ENCODE results near the gene GEMIN5.

The GEMIN5 gene

DNA sequence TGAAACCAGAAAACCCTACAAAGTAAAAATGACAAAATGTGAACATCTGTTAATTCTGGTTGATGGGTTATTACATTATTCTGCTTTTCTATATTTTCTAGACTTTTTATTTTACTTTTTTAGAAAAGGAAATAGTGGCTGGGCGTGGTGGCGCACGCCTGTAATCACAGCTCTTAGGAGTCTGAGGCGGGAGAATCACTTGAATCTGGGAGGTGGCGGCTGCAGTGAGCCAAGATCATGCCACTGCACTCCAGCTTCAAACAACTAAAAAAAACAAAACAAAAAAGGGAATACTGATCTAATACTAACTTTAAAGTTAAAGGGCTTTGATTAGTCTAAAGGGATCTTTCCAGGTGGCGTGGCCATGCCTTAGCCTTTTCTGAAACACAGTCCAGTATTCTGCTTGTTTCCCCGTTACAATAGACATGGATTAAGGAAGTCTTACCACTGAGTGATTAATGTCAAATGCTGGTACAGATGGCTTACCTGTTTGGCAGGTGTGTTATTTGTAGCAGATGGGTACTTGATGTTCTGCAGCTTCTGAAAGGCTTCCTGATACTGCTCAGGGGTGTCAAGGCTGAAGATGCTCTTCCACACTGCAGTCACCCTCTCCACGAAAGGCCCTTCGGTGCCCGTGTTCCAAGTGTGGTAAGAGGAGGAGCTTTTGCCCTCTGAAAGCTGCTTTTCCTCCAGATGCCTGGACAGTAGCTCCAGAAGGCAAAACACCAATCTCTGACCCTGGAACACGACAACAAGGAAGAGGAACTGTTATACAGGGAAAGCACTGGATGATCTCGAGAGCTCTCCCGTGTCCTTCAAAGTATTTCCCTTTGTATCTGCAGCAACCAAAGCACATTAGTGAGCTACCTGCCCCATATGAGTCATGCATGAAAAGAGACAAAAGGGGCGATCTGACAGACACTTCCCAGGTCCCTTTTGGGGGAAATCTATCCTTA lies 42.1 kb downstream of the GEMIN5 start:
- CTCF ChIA-PET = interaction anchor here (0.6 to 0.7 kb wide), 4 partner anchors 17 to 272 kb away, joined by 3 to 7 read pairs (median 4); no protein-coding TSS in a partner anchor
- POLR2A ChIA-PET (ENCODE audit: low non-redundant PET) = no interaction called here

DNA sequence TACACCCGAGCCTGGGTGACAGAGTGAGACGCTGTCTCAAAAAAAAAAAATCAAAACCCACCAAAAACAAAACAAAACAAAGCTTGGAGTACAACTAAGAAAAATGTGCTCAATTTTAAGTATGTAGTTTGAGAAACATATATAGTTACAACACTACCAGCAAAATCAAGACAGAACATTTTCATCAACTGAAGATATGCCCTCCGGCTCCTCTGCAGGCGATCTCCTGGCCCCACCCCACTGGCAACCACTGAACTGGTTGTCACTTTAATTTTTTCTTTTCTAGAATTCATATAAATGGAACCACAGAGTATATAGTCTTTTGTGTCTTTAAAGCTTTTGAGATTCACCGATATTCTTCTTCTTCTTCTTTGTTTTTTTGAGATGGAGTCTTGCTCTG lies 44.6 kb downstream of the GEMIN5 start:
- ChIA-PET POLR2A (ENCODE audit: low non-redundant PET) (no interaction called here), CTCF (interaction anchor here (0.6 to 1.1 kb wide), 2 partner anchors 9 to 168 kb away, joined by 3 to 6 read pairs; no protein-coding TSS in a partner anchor)
- H3K27ac ChIP-seq = no peak overlapping the region
- no peak for DNase-seq (ENCODE audit: low spot score)
- TF ChIP-seq, protein P1, sequence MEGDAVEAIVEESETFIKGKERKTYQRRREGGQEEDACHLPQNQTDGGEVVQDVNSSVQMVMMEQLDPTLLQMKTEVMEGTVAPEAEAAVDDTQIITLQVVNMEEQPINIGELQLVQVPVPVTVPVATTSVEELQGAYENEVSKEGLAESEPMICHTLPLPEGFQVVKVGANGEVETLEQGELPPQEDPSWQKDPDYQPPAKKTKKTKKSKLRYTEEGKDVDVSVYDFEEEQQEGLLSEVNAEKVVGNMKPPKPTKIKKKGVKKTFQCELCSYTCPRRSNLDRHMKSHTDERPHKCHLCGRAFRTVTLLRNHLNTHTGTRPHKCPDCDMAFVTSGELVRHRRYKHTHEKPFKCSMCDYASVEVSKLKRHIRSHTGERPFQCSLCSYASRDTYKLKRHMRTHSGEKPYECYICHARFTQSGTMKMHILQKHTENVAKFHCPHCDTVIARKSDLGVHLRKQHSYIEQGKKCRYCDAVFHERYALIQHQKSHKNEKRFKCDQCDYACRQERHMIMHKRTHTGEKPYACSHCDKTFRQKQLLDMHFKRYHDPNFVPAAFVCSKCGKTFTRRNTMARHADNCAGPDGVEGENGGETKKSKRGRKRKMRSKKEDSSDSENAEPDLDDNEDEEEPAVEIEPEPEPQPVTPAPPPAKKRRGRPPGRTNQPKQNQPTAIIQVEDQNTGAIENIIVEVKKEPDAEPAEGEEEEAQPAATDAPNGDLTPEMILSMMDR (conservative IDR thresholded peaks at IDR 0.05; ENCODE audit: low read depth) = no peak

More for the DNA sequence above, 42.1 kb downstream of the GEMIN5 start:
- DNase-seq (ENCODE audit: low spot score) = no peak
- no peak overlapping the region for H3K27ac ChIP-seq
- TF ChIP-seq, protein P1 (conservative IDR thresholded peaks at IDR 0.05; ENCODE audit: low read depth) = no peak

DNA sequence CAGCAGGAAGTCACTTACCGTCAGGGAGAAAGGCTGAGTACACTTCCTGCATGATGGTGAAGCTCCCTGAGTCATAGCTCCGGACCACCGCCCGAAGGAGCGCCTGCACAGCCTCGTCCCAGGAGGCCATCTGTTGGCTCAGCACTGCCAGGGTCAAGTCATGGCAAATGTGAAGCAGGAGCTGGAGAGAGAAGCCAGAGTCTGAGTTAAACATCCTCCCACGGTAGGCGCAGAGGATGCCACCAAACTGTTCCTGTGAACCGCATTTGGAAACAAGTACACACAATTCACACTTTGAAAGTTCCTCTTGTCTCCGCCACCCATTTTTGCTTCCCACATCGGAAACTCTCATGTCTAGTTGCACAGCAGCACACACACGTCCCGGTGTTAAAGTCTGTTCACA lies 45.6 kb downstream of the GEMIN5 start:
- no peak for DNase-seq (ENCODE audit: low spot score)
- CTCF ChIA-PET = interaction anchor here (0.6 kb wide), 2 partner anchors 24 to 257 kb away, joined by 3 read pairs; no protein-coding TSS in a partner anchor
- POLR2A ChIA-PET (ENCODE audit: low non-redundant PET) = no interaction called here
- TF ChIP-seq, protein P1 (conservative IDR thresholded peaks at IDR 0.05; ENCODE audit: low read depth) = no peak
- no peak overlapping the region for H3K27ac ChIP-seq

DNA sequence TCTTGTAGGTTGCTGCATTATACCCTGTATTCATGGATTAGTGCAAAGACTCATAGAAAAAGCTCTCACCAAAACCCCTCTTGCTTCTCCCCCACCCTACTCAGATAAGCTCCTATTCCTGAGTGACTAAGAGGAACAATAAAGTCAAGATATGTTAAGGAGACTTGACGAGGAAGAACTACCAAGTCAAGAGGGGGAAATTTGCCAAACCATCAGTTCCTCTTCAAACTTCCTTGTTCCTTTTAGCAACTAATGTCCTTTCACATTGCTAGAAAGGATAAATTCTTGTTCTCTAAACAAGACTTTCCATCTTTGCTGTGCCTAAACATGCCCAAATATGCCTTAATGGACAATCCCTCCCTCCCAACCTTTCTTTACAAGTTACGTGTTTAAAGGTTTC lies 52.6 kb downstream of the GEMIN5 start:
- POLR2A ChIA-PET (ENCODE audit: low non-redundant PET) = interaction anchor here (0.6 kb wide), 1 partner anchor 121 kb away, joined by 5 read pairs; no protein-coding TSS in a partner anchor
- CTCF ChIA-PET = interaction anchor here (0.5 kb wide), 1 partner anchor 468 kb away, joined by 3 read pairs; no protein-coding TSS in a partner anchor
- no peak overlapping the region for H3K27ac ChIP-seq
- no peak for DNase-seq (ENCODE audit: low spot score)
- TF ChIP-seq, protein P1 (conservative IDR thresholded peaks at IDR 0.05; ENCODE audit: low read depth) = no peak

DNA sequence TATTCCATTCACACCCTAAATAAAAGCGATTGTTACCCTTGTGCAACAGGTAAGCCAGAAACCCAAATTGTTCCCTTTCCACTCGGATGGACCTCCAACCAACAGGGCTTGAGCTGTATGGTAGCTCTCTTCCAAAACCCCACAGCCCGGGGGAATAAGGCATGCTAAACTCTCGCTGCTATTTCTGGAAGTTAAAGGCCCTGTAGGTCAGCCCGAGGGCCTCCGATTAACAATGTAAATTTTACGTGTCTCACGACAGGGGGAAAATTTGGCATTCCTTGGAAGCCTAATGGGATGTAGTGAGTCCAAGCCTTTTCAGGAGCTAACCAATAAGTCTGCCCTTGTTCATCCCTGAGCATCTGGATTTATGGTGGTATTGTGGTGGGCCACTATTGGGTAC lies 53.6 kb downstream of the GEMIN5 start:
- DNase-seq (ENCODE audit: low spot score) = no peak
- no peak overlapping the region for H3K27ac ChIP-seq
- TF ChIP-seq, protein P1 (conservative IDR thresholded peaks at IDR 0.05; ENCODE audit: low read depth) = no peak
- ChIA-PET CTCF (no interaction called here), POLR2A (ENCODE audit: low non-redundant PET) (no interaction called here)

DNA sequence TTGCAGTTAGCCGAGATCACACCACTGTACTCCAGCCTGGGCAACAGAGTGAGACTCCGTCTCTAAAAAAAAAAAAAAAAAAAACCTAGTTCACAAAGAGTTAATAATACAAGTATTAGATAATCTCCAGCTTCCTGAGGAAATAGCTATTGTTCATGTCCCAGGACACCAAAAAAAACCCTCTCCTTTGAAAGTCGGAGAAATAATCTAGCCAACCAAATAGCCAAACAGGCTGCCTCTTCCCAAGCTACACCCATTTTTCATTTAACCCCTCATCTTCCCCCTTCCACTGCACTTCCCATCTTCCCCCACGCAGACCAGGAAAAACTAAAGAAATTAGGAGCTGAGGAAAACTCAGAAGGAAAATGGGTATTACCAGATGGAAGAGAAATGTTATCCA lies 56.0 kb downstream of the GEMIN5 start:
- TF ChIP-seq, protein P1 (conservative IDR thresholded peaks at IDR 0.05; ENCODE audit: low read depth) = no peak
- DNase-seq (ENCODE audit: low spot score) = no peak
- H3K27ac ChIP-seq = no peak overlapping the region
- CTCF ChIA-PET = interaction anchor here (0.7 kb wide), 1 partner anchor 243 kb away, joined by 3 read pairs; no protein-coding TSS in a partner anchor
- POLR2A ChIA-PET (ENCODE audit: low non-redundant PET) = no interaction called here
